OCI-LY1 (cell line): ENCODE data around the gene AIP.
"Not testable (repeated sequence)": the region's sequence is repeated elsewhere in the genome, so short reads cannot be mapped to it uniquely, and the experiment has no call there.

Experiments
- H2AFZ ChIP-seq: fragments of 200-600 bp; sonication (generic), shearing (Covaris generic); 2 replicates; pipeline ENCODE4 v1.6.0; 2014; ENCODE audit warnings: antibody characterized with exemption, mild to moderate bottlenecking, low read length
- H3F3A ChIP-seq: fragments of 200-600 bp; sonication (generic), shearing (Covaris generic); 2 replicates; pipeline ENCODE4 v1.6.0; 2014; ENCODE audit warnings: mild to moderate bottlenecking, antibody characterized with exemption, low read length, moderate library complexity; ENCODE audit not compliant: insufficient read depth
- H3K27ac ChIP-seq: fragments of 200-600 bp; sonication (generic); 2 replicates; pipeline ENCODE4 v1.5.1; 2014; ENCODE audit warnings: low read length, mixed run types, mild to moderate bottlenecking, low read depth; ENCODE audit not compliant: poor library complexity, severe bottlenecking
- H3K27me3 ChIP-seq: fragments of 200-600 bp; sonication (generic); 2 replicates; pipeline ENCODE4 v1.6.0; 2014; ENCODE audit warnings: antibody characterized with exemption, mild to moderate bottlenecking, low read length, moderate library complexity; ENCODE audit not compliant: insufficient read depth
- H3K36me3 ChIP-seq: fragments of 200-600 bp; sonication (generic); 2 replicates; pipeline ENCODE4 v1.6.1; 2014; ENCODE audit warnings: mild to moderate bottlenecking, antibody characterized with exemption, low read length, moderate library complexity, mixed read lengths; ENCODE audit not compliant: insufficient read depth
- H3K4me1 ChIP-seq: fragments of 200-600 bp; sonication (generic); 2 replicates; pipeline ENCODE4 v1.5.1; 2014; ENCODE audit warnings: mild to moderate bottlenecking, low read length, moderate library complexity; ENCODE audit not compliant: insufficient read depth, severe bottlenecking
- H3K4me2 ChIP-seq: fragments of 200-600 bp; sonication (generic), shearing (Covaris generic); 2 replicates; pipeline ENCODE4 v1.6.1; 2014; ENCODE audit warnings: low read length
- H3K4me3 ChIP-seq: fragments of 200-600 bp; sonication (generic); 2 replicates; pipeline ENCODE4 v1.5.1; 2014; ENCODE audit warnings: low read length, low read depth, mild to moderate bottlenecking, mixed read lengths; ENCODE audit not compliant: poor library complexity, severe bottlenecking
- H3K79me2 ChIP-seq: fragments of 200-600 bp; shearing (Covaris generic); 2 replicates; pipeline ENCODE4 v1.6.1; 2016; ENCODE audit warnings: mixed run types, low read length, mixed read lengths; ENCODE audit not compliant: insufficient read depth
- H3K9ac ChIP-seq: fragments of 200-600 bp; sonication (generic), shearing (Covaris generic); 2 replicates; pipeline ENCODE4 v1.6.1; 2014; ENCODE audit warnings: mild to moderate bottlenecking, low read length, mixed read lengths
- H3K9me2 ChIP-seq: fragments of 200-600 bp; sonication (generic), shearing (Covaris generic); 2 replicates; pipeline ENCODE4 v1.6.1; 2014; ENCODE audit warnings: low read depth, mild to moderate bottlenecking, low read length, mixed read lengths
- H3K9me3 ChIP-seq: fragments of 200-600 bp; shearing (Covaris generic); 2 replicates; pipeline ENCODE4 v1.6.1; 2014; ENCODE audit warnings: low read length, mixed read lengths
- H4K20me1 ChIP-seq: fragments of 200-600 bp; sonication (generic), shearing (Covaris generic); 2 replicates; pipeline ENCODE4 v1.6.0; 2016; ENCODE audit warnings: mild to moderate bottlenecking, low read length; ENCODE audit not compliant: insufficient read depth
- CTCF ChIP-seq: fragments of 200-600 bp; sonication (generic), shearing (Covaris generic); IDR thresholded peaks from 2 replicates; pipeline ENCODE4 v1.5.1; 2017; ENCODE audit warnings: mild to moderate bottlenecking, antibody characterized with exemption, low read length, moderate library complexity, mixed read lengths
- EZH2 ChIP-seq: fragments of 200-600 bp; sonication (generic), shearing (Covaris generic); IDR thresholded peaks from 2 replicates; pipeline ENCODE4 v1.8.0; 2017; ENCODE audit warnings: borderline replicate concordance, mixed run types, mild to moderate bottlenecking, antibody characterized with exemption, low read length, moderate library complexity, mixed read lengths

AIP gene

GRCh38 chr11:67472882-67473281 lies 9.9 kb upstream of the AIP start:
- H3K9me2 ChIP-seq: no peaks in the 10 kb centered on the region
- H3F3A ChIP-seq: no peaks in the 10 kb centered on the region
- TF ChIP-seq CTCF (no peak), EZH2 (no peak)
- H3K4me1 ChIP-seq: peaks cover 10% of the 10 kb centered on the region
- no peaks in the 10 kb centered on the region for H3K36me3 ChIP-seq
- H3K4me3 ChIP-seq: no peak overlapping the region
- no peak overlapping the region for H2AFZ ChIP-seq
- no peak overlapping the region for H3K4me2 ChIP-seq
- H3K27ac ChIP-seq: no peak overlapping the region
- H4K20me1 ChIP-seq: no peaks in the 10 kb centered on the region
- H3K79me2 ChIP-seq: no peaks in the 10 kb centered on the region
- H3K9me3 ChIP-seq: peaks cover 4% of the 10 kb centered on the region; the same call in 1 of the 2 replicates
- H3K9ac ChIP-seq: no peak overlapping the region
- H3K27me3 ChIP-seq: no peaks in the 10 kb centered on the region

GRCh38 chr11:67476692-67477091 lies 6.1 kb upstream of the AIP start:
- not testable (repeated sequence) for H3K79me2 ChIP-seq, H2AFZ ChIP-seq, H3K4me2 ChIP-seq, H3K9me3 ChIP-seq, H3K9me2 ChIP-seq, H4K20me1 ChIP-seq, H3K27me3 ChIP-seq, H3K27ac ChIP-seq, H3K36me3 ChIP-seq, H3F3A ChIP-seq, H3K4me1 ChIP-seq, H3K4me3 ChIP-seq, H3K9ac ChIP-seq

GRCh38 chr11:67477344-67478050 lies 5.3 kb upstream of the AIP start:
- not testable (repeated sequence) for H3K79me2 ChIP-seq, H3K4me1 ChIP-seq, H3K9me3 ChIP-seq, H3K4me3 ChIP-seq, H3K9ac ChIP-seq, H3F3A ChIP-seq, H4K20me1 ChIP-seq, H3K4me2 ChIP-seq, H2AFZ ChIP-seq, H3K9me2 ChIP-seq, H3K27ac ChIP-seq, H3K27me3 ChIP-seq, H3K36me3 ChIP-seq

- H3K27ac ChIP-seq: peak overlapping the region; percentile 91
- H3K4me1 ChIP-seq: peaks cover 47% of the 10 kb centered on the region
- H2AFZ ChIP-seq: 0 out of 2 replicates have a peak overlapping the region, but pooled peaks have one; percentile 8
- H3K9me2 ChIP-seq: no peaks in the 10 kb centered on the region
- H3K4me2 ChIP-seq: peak overlapping the region; percentile 99
- TF ChIP-seq EZH2 (no peak), CTCF (no peak)
- no peaks in the 10 kb centered on the region for H3K27me3 ChIP-seq
- peak overlapping the region; percentile 88 for H3K9ac ChIP-seq
- H3F3A ChIP-seq: 0 out of 2 replicates have a peak, but pooled peaks cover 2% of the 10 kb centered on the region
- peak overlapping the region; percentile 56 for H3K4me3 ChIP-seq
- no peaks in the 10 kb centered on the region for H3K79me2 ChIP-seq
- no peaks in the 10 kb centered on the region; the same call in 1 of the 2 replicates for H3K36me3 ChIP-seq
- no peaks in the 10 kb centered on the region for H3K9me3 ChIP-seq
- H4K20me1 ChIP-seq: no peaks in the 10 kb centered on the region
Observed at GRCh38 chr11:67482275-67482826, 475 bp upstream of the AIP start.
